Neural cell (in vitro differentiated cells): ENCODE results near the gene ESR2.

ENCODE experiments used
- CTCF ChIP-seq: fragments of 450-650 bp; IDR thresholded peaks from 2 replicates; pipeline ENCODE4 v1.5.1; 2014; ENCODE audit warnings: antibody characterized with exemption, mild to moderate bottlenecking, moderate library complexity; ENCODE audit not compliant: poor library complexity, severe bottlenecking
- EZH2 ChIP-seq: fragments of 200-600, 300-800 bp; shearing (Covaris generic), sonication (generic); IDR thresholded peaks from 2 replicates; pipeline ENCODE4 v1.6.1; 2014; ENCODE audit warnings: antibody characterized with exemption, low read length, borderline replicate concordance, mild to moderate bottlenecking; ENCODE audit not compliant: insufficient read depth, poor library complexity, severe bottlenecking
- MXI1 ChIP-seq: fragments of 450-650 bp; conservative IDR thresholded peaks from 2 replicates; pipeline ENCODE4 v1.6.1; 2014; ENCODE audit warnings: antibody characterized with exemption, mild to moderate bottlenecking; ENCODE audit not compliant: poor library complexity, severe bottlenecking
- POLR2AphosphoS5 ChIP-seq: IDR thresholded peaks from 2 replicates; pipeline ENCODE4 v1.6.1; 2012
- SMC3 ChIP-seq: fragments of 450-650 bp; conservative IDR thresholded peaks from 2 replicates; pipeline ENCODE4 v1.6.1; 2014; ENCODE audit warnings: antibody characterized with exemption, mild to moderate bottlenecking, moderate library complexity; ENCODE audit not compliant: poor library complexity

GRCh38 chr14:64278458-64278857 is 15.7 kb downstream of the ESR2 start:
- TF ChIP-seq CTCF (no peak), POLR2AphosphoS5 (no peak), SMC3 (no peak), MXI1 (no peak), EZH2 (no peak)
